ENCODE results near the gene SHFL.

Gene SHFL

GRCh38 chr19:10132905-10133304 lies 46.8 kb downstream of the SHFL start:
- DNase-seq (ENCODE audit: low read depth in 2 of 2), result no peak

- DNase-seq (ENCODE audit: low read depth in 2 of 2), result no peak
Measured at GRCh38 chr19:10133596-10133995, 47.5 kb downstream of the SHFL start.

- DNase-seq (ENCODE audit: low read depth in 2 of 2), result no peak
Measured at GRCh38 chr19:10134040-10134439, 47.9 kb downstream of the SHFL start.

- no peak for DNase-seq (ENCODE audit: low read depth in 2 of 2)
Measured at GRCh38 chr19:10135551-10136334, 49.6 kb downstream of the SHFL start.

GRCh38 chr19:10136936-10137335 lies 50.8 kb downstream of the SHFL start:
- DNase-seq (ENCODE audit: low read depth in 2 of 2), result no peak

- no peak for DNase-seq (ENCODE audit: low read depth in 2 of 2)
Measured at GRCh38 chr19:10137751-10138682, 51.9 kb downstream of the SHFL start.

GRCh38 chr19:10138879-10139795 lies 53.0 kb downstream of the SHFL start:
- DNase-seq (ENCODE audit: low read depth in 2 of 2), result no peak

- DNase-seq (ENCODE audit: low read depth in 2 of 2), result no peak
Measured at GRCh38 chr19:10139952-10140351, 53.8 kb downstream of the SHFL start.

- no peak for DNase-seq (ENCODE audit: low read depth in 2 of 2)
Measured at GRCh38 chr19:10141479-10141878, 55.4 kb downstream of the SHFL start.

- no peak for DNase-seq (ENCODE audit: low read depth in 2 of 2)
Measured at GRCh38 chr19:10141973-10142372, 55.9 kb downstream of the SHFL start.

Measured in stimulated activated CD8-positive, alpha-beta memory T cell treated with anti-CD3 and anti-CD28 coated beads, Interleukin-15, amount 100 ng/mL, for 48 hours (primary cell).